Natural killer cell (primary cell): ENCODE results near the gene CTAG2. TPM values are rescaled to one million over a fixed set of nuclear protein-coding genes. Genes with fewer than 3 reads are reported as not detected.

Source experiments
- ATAC-seq, 3 donors: fragments of 150-1000 bp in 2 of 3; fragments of 200-7000 bp in 1 of 3; cut with Tn5 transposase; 1 replicate in 1 of 3; 2 replicates in 2 of 3; pipeline ENCODE4 v1.10.0; 2021; ENCODE audit warnings: mild to moderate bottlenecking in 2 of 3, moderate library complexity in 2 of 3
- DNase-seq, 2 donors: peaks; one replicate each; pipeline versions ENCODE4 v3.0.0 to v3.0.0-alpha.2; 2013 to 2021; ENCODE audit warnings: mixed read lengths in 1 of 2
- H3K27ac ChIP-seq: one replicate; pipeline ENCODE4 v1.5.1; 2013; ENCODE audit warnings: mild to moderate bottlenecking, low read length
- H3K27me3 ChIP-seq: one replicate; pipeline ENCODE4 v1.6.1; 2013; ENCODE audit warnings: low read length; ENCODE audit not compliant: control insufficient read depth, insufficient read depth
- H3K36me3 ChIP-seq: one replicate; pipeline ENCODE4 v1.6.1; 2013; ENCODE audit warnings: low read length; ENCODE audit not compliant: control insufficient read depth, insufficient read depth
- H3K4me1 ChIP-seq: one replicate; pipeline ENCODE4 v1.6.1; 2013; ENCODE audit warnings: low read length; ENCODE audit not compliant: control insufficient read depth, insufficient read depth
- H3K4me3 ChIP-seq: one replicate; pipeline ENCODE4 v1.5.1; 2013; ENCODE audit warnings: low read length
- H3K9me3 ChIP-seq: one replicate; pipeline ENCODE4 v1.6.1; 2013; ENCODE audit warnings: low read length; ENCODE audit not compliant: control insufficient read depth, insufficient read depth
- H3K27ac Mint-ChIP-seq, 2 donors: one replicate each; pipeline ENCODE4 v1.8.0; 2022; ENCODE audit warnings: mild to moderate bottlenecking in 2 of 2, mixed read lengths in 2 of 2, moderate library complexity in 1 of 2
- H3K27me3 Mint-ChIP-seq, 2 donors: one replicate each; pipeline ENCODE4 v1.8.0; 2022; ENCODE audit warnings: low read depth in 2 of 2, mixed read lengths in 2 of 2
- H3K36me3 Mint-ChIP-seq: one replicate; pipeline ENCODE4 v1.8.0; 2022; ENCODE audit warnings: mixed read lengths
- H3K4me1 Mint-ChIP-seq, 2 donors: one replicate each; pipeline ENCODE4 v1.8.0; 2022; ENCODE audit warnings: mixed read lengths in 2 of 2
- H3K4me3 Mint-ChIP-seq: one replicate; pipeline ENCODE4 v1.8.0; 2022; ENCODE audit warnings: mild to moderate bottlenecking, moderate library complexity, mixed read lengths
- H3K9me3 Mint-ChIP-seq, 2 donors: one replicate each; pipeline ENCODE4 v1.8.0; 2022; ENCODE audit warnings: mixed read lengths in 2 of 2
- WGBS: methylation state at CpG from one replicate; pipeline ENCODE4 v1.1.7; 2013; ENCODE audit warnings: missing lambda C conversion rate; ENCODE audit not compliant: insufficient coverage; 5-methylcytosine and 5-hydroxymethylcytosine counted together
- intact Hi-C: fragments of 100-400 bp; cut with micrococcal nuclease; formaldehyde crosslinking; loops from one replicate; pipeline ENCODE4 v1.14.2; 2022
- total RNA-seq, 4 donors: library from RNA; stranded (reverse); fragments of 120-200 nt in 1 of 4; gene quantifications; one replicate each; pipeline versions ENCODE4 v1.2.3 to v1.2.4, GENCODE V29; 2013 to 2022
- TF ChIP-seq, protein P1 (sequence below): fragments of 200-600 bp; IDR thresholded peaks from one replicate; pipeline ENCODE4 v1.8.0; 2022; ENCODE audit warnings: antibody characterized with exemption

The CTAG2 gene
- total RNA-seq, 3 donors from 2014 or later (not counting 1 experiment from before 2014, with no cell fraction given): not detected

GRCh38 chrX:154607370-154607769 lies 46.0 kb downstream of the CTAG2 start:
- no peak overlapping the region for H3K4me3 Mint-ChIP-seq
- H3K27me3 Mint-ChIP-seq: no peaks in the 10 kb centered on the region
- H3K27ac Mint-ChIP-seq: no peak overlapping the region
- H3K4me1 ChIP-seq: no peaks in the 10 kb centered on the region
- H3K36me3 ChIP-seq: no peaks in the 10 kb centered on the region
- no peak overlapping the region for H3K4me3 ChIP-seq
- intact Hi-C loops: no loop called here
- WGBS: 84% methylated on average over 5 of the region's 6 CpGs
- H3K27me3 ChIP-seq: no peaks in the 10 kb centered on the region
- no peak overlapping the region for H3K27ac ChIP-seq
- H3K36me3 Mint-ChIP-seq: no peaks in the 10 kb centered on the region
- ATAC-seq (no peak), DNase-seq (no peak)
- H3K9me3 ChIP-seq: no peaks in the 10 kb centered on the region
- H3K9me3 Mint-ChIP-seq: no peaks in the 10 kb centered on the region
- TF ChIP-seq, protein P1, sequence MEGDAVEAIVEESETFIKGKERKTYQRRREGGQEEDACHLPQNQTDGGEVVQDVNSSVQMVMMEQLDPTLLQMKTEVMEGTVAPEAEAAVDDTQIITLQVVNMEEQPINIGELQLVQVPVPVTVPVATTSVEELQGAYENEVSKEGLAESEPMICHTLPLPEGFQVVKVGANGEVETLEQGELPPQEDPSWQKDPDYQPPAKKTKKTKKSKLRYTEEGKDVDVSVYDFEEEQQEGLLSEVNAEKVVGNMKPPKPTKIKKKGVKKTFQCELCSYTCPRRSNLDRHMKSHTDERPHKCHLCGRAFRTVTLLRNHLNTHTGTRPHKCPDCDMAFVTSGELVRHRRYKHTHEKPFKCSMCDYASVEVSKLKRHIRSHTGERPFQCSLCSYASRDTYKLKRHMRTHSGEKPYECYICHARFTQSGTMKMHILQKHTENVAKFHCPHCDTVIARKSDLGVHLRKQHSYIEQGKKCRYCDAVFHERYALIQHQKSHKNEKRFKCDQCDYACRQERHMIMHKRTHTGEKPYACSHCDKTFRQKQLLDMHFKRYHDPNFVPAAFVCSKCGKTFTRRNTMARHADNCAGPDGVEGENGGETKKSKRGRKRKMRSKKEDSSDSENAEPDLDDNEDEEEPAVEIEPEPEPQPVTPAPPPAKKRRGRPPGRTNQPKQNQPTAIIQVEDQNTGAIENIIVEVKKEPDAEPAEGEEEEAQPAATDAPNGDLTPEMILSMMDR: no peak
- H3K4me1 Mint-ChIP-seq: peaks cover 6 to 9% of the 10 kb centered on the region in 2 donors

DNA sequence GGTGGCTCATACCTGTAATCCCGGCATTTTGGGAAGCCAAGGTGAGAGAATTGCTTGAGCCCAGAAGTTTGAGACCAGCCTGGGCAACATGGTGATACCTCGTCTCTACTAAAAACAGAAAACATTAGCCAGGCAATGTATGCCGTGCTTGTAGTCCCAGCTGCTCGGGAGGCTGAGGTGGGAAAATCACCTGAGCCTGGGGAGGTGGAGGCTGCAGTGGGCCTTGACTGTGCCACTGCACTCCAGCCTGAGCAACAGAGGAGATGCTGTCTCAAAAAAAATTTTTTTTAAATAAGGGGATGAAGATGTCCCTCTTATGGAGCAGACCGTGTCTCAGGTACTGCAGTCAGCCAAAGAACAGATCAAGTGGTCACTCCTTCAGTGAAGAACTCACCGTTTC lies 47.8 kb downstream of the CTAG2 start:
- H3K9me3 Mint-ChIP-seq: no peaks in the 10 kb centered on the region

DNA sequence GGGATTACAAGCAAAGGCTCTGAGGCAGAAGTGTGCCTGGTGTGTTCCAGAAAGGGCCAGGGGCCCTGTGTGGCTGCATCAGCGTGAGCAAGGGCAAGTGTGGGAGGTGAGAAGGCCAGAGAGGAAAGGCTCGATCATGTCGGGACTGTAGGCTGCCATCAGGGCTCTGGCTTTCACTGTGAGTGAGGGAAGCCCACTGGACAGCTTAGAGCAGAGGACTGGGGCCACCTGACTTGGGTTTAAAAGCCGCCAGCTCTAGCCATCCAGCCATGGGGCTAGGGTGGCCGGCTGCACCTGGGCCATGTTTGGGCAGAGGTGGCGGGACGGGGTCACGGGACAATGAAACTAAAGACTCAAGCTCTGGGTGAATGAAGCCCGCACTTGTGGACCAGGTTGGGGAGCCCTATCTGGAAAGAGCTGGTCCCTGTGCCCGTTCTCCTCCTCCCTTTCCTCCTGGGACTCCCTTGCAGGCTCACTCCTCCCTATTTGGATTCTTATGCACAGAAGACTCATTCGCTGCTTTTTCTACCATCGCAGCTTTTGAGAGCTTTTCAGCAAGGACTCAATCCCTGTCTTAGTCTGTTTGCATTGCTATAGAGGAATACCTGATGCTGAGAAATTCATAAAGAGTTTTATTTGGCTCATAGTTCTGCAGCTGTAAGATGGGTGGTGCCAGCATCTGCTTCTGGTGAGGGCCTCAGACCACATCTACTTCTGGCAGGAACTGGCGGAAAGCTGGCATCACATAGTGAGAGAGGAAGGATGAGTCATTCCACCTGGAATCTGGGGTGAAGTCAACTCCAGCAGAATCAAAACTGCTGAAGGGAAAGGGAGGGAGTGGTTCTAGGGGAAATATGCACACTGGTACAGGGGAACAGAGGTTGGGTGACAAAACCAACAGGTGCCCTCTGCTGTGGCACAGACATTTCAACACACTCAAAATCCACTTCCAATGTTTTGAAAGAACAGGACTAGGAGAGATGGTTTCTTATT lies 49.6 kb downstream of the CTAG2 start:
- Histone ChIP-seq H3K36me3 (no peaks in the 10 kb centered on the region), H3K27ac (no peak overlapping the region), H3K4me1 (peaks cover 4% of the 10 kb centered on the region), H3K4me3 (no peak overlapping the region), H3K27me3 (no peaks in the 10 kb centered on the region), H3K9me3 (no peaks in the 10 kb centered on the region)
- H3K4me3 Mint-ChIP-seq: no peak overlapping the region
- H3K4me1 Mint-ChIP-seq: peaks cover 6 to 16% of the 10 kb centered on the region in 2 donors
- DNase-seq (no peak), ATAC-seq (no peak)
- TF ChIP-seq, protein P1: no peak
- H3K9me3 Mint-ChIP-seq: no peaks in the 10 kb centered on the region
- peaks cover 2 to 6% of the 10 kb centered on the region in 2 donors for H3K27me3 Mint-ChIP-seq
- H3K27ac Mint-ChIP-seq: no peak overlapping the region
- H3K36me3 Mint-ChIP-seq: no peaks in the 10 kb centered on the region
- intact Hi-C loops: no loop called here
- WGBS: 80% methylated on average over 13 of the region's 13 CpGs

More for the DNA sequence above, 47.8 kb downstream of the CTAG2 start:
- WGBS: 94% methylated on average over 6 of the region's 6 CpGs
- Histone ChIP-seq H3K4me1 (no peaks in the 10 kb centered on the region), H3K27me3 (no peaks in the 10 kb centered on the region), H3K9me3 (no peaks in the 10 kb centered on the region), H3K36me3 (no peaks in the 10 kb centered on the region), H3K27ac (no peak overlapping the region), H3K4me3 (no peak overlapping the region)
- Mint-ChIP-seq H3K27ac (no peak overlapping the region), H3K27me3 (peaks cover 2 to 6% of the 10 kb centered on the region in 2 donors), H3K4me3 (no peak overlapping the region), H3K4me1 (peaks cover 6 to 9% of the 10 kb centered on the region in 2 donors), H3K36me3 (no peaks in the 10 kb centered on the region)
- DNase-seq (no peak), ATAC-seq (no peak)
- intact Hi-C loops: no loop called here
- TF ChIP-seq, protein P1: no peak
